ENCODE data around the gene MACC1. TPM values are rescaled to one million over a fixed set of nuclear protein-coding genes. Genes with fewer than 3 reads are reported as not detected.

MACC1 gene
- total RNA-seq, 1 experiment from 2014 or later = 190 TPM

GRCh38 chr7:20229646-20230500 is 12.7 kb upstream of the MACC1 start:
- no TSS peak for BruUV-seq (replicated peaks)
- intact Hi-C loops (cut with micrococcal nuclease; ENCODE audit: unreplicated experiment) = no loop called here
- no peak for DNase-seq
- Mint-ChIP-seq H3K27me3 (ENCODE audit: unreplicated experiment) (no peaks in the 10 kb centered on the region), H3K9me3 (ENCODE audit: low read depth, unreplicated experiment) (peaks cover 6% of the 10 kb centered on the region), H3K4me3 (ENCODE audit: low read depth, unreplicated experiment) (no peak overlapping the region), H3K36me3 (ENCODE audit: insufficient read depth, unreplicated experiment) (no peaks in the 10 kb centered on the region), H3K27ac (ENCODE audit: unreplicated experiment) (no peak overlapping the region), H3K4me1 (ENCODE audit: low read depth, unreplicated experiment) (peaks cover 37% of the 10 kb centered on the region)
- CTCF ChIA-PET = interaction anchor here (1.2 to 1.5 kb wide), 2 partner anchors 10 to 58 kb away, joined by 3 to 5 read pairs; no protein-coding TSS in a partner anchor
- TF ChIP-seq, protein P1, sequence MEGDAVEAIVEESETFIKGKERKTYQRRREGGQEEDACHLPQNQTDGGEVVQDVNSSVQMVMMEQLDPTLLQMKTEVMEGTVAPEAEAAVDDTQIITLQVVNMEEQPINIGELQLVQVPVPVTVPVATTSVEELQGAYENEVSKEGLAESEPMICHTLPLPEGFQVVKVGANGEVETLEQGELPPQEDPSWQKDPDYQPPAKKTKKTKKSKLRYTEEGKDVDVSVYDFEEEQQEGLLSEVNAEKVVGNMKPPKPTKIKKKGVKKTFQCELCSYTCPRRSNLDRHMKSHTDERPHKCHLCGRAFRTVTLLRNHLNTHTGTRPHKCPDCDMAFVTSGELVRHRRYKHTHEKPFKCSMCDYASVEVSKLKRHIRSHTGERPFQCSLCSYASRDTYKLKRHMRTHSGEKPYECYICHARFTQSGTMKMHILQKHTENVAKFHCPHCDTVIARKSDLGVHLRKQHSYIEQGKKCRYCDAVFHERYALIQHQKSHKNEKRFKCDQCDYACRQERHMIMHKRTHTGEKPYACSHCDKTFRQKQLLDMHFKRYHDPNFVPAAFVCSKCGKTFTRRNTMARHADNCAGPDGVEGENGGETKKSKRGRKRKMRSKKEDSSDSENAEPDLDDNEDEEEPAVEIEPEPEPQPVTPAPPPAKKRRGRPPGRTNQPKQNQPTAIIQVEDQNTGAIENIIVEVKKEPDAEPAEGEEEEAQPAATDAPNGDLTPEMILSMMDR (IDR thresholded peaks at IDR 0.05; ENCODE audit: unreplicated experiment) = no peak

- Mint-ChIP-seq H3K4me1 (ENCODE audit: low read depth, unreplicated experiment) (peaks cover 45% of the 10 kb centered on the region), H3K27ac (ENCODE audit: unreplicated experiment) (no peak overlapping the region), H3K9me3 (ENCODE audit: low read depth, unreplicated experiment) (peaks cover 6% of the 10 kb centered on the region), H3K27me3 (ENCODE audit: unreplicated experiment) (no peaks in the 10 kb centered on the region), H3K4me3 (ENCODE audit: low read depth, unreplicated experiment) (no peak overlapping the region), H3K36me3 (ENCODE audit: insufficient read depth, unreplicated experiment) (no peaks in the 10 kb centered on the region)
- intact Hi-C loops (cut with micrococcal nuclease; ENCODE audit: unreplicated experiment) = no loop called here
- no TSS peak for BruUV-seq (replicated peaks)
- DNase-seq = no peak
- TF ChIP-seq, protein P1 (IDR thresholded peaks at IDR 0.05; ENCODE audit: unreplicated experiment) = no peak
- CTCF ChIA-PET = no interaction called here
Observed at GRCh38 chr7:20229081-20229480, 11.9 kb upstream of the MACC1 start.

DNA sequence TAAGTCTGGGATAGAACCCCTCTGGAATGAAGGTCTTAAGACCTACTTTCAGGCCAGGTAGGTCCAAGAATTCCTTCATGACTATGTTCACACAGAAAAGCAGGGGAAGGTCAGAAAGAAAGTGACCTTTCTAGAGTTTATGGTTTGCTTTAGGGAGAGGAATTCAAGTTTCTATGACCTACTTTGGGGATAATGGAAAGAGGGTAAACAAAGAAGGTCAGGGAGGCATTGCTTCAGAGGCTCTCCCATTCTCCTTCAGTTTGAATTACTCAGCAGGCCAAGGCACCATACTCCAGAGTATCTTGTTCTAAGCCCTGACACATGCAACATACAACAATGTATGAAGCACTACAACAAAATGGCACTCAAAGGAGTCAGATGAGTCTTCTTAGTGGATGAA is 11.5 kb upstream of the MACC1 start:
- no peak overlapping the region for H3K4me3 Mint-ChIP-seq (ENCODE audit: low read depth, unreplicated experiment)
- H3K4me1 Mint-ChIP-seq (ENCODE audit: low read depth, unreplicated experiment) = peaks cover 49% of the 10 kb centered on the region
- TF ChIP-seq, protein P1 (IDR thresholded peaks at IDR 0.05; ENCODE audit: unreplicated experiment) = no peak
- no peak for DNase-seq
- H3K9me3 Mint-ChIP-seq (ENCODE audit: low read depth, unreplicated experiment) = peaks cover 6% of the 10 kb centered on the region
- H3K27me3 Mint-ChIP-seq (ENCODE audit: unreplicated experiment) = no peaks in the 10 kb centered on the region
- CTCF ChIA-PET = no interaction called here
- BruUV-seq (replicated peaks) = no TSS peak
- no peaks in the 10 kb centered on the region for H3K36me3 Mint-ChIP-seq (ENCODE audit: insufficient read depth, unreplicated experiment)
- no peak overlapping the region for H3K27ac Mint-ChIP-seq (ENCODE audit: unreplicated experiment)
- intact Hi-C loops (cut with micrococcal nuclease; ENCODE audit: unreplicated experiment) = no loop called here

DNA sequence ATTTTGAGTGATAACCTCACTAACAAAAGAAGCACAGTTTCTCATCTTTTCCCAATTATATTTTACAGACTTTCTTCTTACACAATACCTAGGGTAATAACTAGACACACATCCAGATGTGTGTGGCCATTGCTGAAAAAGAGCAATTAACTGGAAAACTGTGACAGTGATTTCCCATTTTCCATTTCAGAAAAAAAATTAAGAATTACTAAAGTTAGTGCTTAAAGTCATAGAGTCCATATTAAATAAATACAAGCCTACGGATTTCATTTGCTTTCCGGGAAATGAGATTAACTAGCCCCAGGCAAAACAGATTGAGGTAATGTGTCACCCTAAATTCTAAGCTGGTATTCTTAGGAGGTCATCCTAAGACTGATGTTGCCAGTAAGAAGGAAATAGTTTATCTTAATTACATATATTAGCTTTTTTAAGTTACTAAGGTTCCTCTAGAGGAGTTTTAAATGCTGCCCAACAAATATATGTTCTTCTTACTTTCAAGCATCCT is 10.2 kb upstream of the MACC1 start:
- Mint-ChIP-seq H3K9me3 (ENCODE audit: low read depth, unreplicated experiment) (peaks cover 2% of the 10 kb centered on the region), H3K4me1 (ENCODE audit: low read depth, unreplicated experiment) (peaks cover 46% of the 10 kb centered on the region), H3K36me3 (ENCODE audit: insufficient read depth, unreplicated experiment) (no peaks in the 10 kb centered on the region), H3K27ac (ENCODE audit: unreplicated experiment) (no peak overlapping the region), H3K4me3 (ENCODE audit: low read depth, unreplicated experiment) (no peak overlapping the region), H3K27me3 (ENCODE audit: unreplicated experiment) (no peaks in the 10 kb centered on the region)
- BruUV-seq (replicated peaks) = no TSS peak
- no peak for DNase-seq
- TF ChIP-seq, protein P1 (IDR thresholded peaks at IDR 0.05; ENCODE audit: unreplicated experiment) = no peak
- CTCF ChIA-PET = no interaction called here
- intact Hi-C loops (cut with micrococcal nuclease; ENCODE audit: unreplicated experiment) = no loop called here
